PC-3 (cell line): Measurements from ENCODE around the gene CAT. TPM values are rescaled to one million over a fixed set of nuclear protein-coding genes. Genes with fewer than 3 reads are reported as not detected.
A peak's percentile ranks its signal among the peaks of the same experiment; 100 is the strongest.

Experiments used
- ATAC-seq: fragments of 200-7000 bp; cut with Tn5 transposase; 2 replicates; pipeline ENCODE4 v1.9.1; 2020; ENCODE audit warnings: mild to moderate bottlenecking, moderate library complexity
- BruUV-seq: library from RNA; stranded (reverse); fragments of 400-500 nt; replicated peaks from 2 replicates; lab custom pipeline; 2021; lab: Mats Ljungman, UMichigan
- CTCF ChIA-PET: fragments of 300-600 bp; sonication (Branson Sonifier 250); formaldehyde crosslinking; loops from one replicate; lab custom pipeline; 2022; ENCODE audit warnings: antibody characterized with exemption; lab: Charles Lee
- POLR2A ChIA-PET: fragments of 300-600 bp; sonication (Branson Sonifier 250); formaldehyde crosslinking; loops from one replicate; lab custom pipeline; 2022; ENCODE audit warnings: antibody characterized with exemption; ENCODE audit not compliant: unreplicated experiment; lab: Charles Lee
- DNase-seq: peaks from one replicate; pipeline ENCODE4 v3.0.0-alpha.2; 2015
- H2AFZ ChIP-seq: fragments of 300-600 bp; sonication (generic); 2 replicates; pipeline ENCODE4 v1.6.0; 2016; ENCODE audit warnings: antibody characterized with exemption, low read length
- H3F3A ChIP-seq: fragments of 300-600 bp; sonication (generic); one replicate; pipeline ENCODE4 v1.6.0; 2017; ENCODE audit warnings: antibody characterized with exemption, low read length, control low read depth, mild to moderate bottlenecking; ENCODE audit not compliant: unreplicated experiment
- H3K27ac ChIP-seq: fragments of 300-600 bp; sonication (generic); 2 replicates; pipeline ENCODE4 v1.5.1; 2016; ENCODE audit warnings: mild to moderate bottlenecking, low read length
- H3K27me3 ChIP-seq: fragments of 300-600 bp; sonication (generic); 2 replicates; pipeline ENCODE4 v1.6.1; 2016; ENCODE audit warnings: low read length, mixed read lengths
- H3K36me3 ChIP-seq: fragments of 300-600 bp; sonication (generic); 2 replicates; pipeline ENCODE4 v1.6.1; 2016; ENCODE audit warnings: low read depth, mixed run types, low read length, mixed read lengths
- H3K4me1 ChIP-seq: fragments of 300-600 bp; sonication (generic); 2 replicates; pipeline ENCODE4 v1.5.1; 2016; ENCODE audit warnings: low read length; ENCODE audit not compliant: insufficient read depth
- H3K4me2 ChIP-seq: fragments of 300-600 bp; sonication (generic); 2 replicates; pipeline ENCODE4 v1.6.0; 2016; ENCODE audit warnings: low read length
- H3K4me3 ChIP-seq: fragments of 300-600 bp; sonication (generic); 2 replicates; pipeline ENCODE4 v1.5.1; 2016; ENCODE audit warnings: mild to moderate bottlenecking, low read length, mixed read lengths
- H3K79me2 ChIP-seq: fragments of 300-600 bp; sonication (generic); 2 replicates; pipeline ENCODE4 v1.6.1; 2017; ENCODE audit warnings: low read length, mixed read lengths
- H3K9ac ChIP-seq: fragments of 300-600 bp; sonication (generic); 2 replicates; pipeline ENCODE4 v1.6.0; 2016; ENCODE audit warnings: mild to moderate bottlenecking, low read length
- H3K9me2 ChIP-seq: fragments of 300-600 bp; sonication (generic); replicated peaks from 2 replicates; pipeline ENCODE4 v1.6.1; 2016; ENCODE audit warnings: mixed run types, low read length, mixed read lengths
- H3K9me3 ChIP-seq: fragments of 300-600 bp; sonication (generic); 2 replicates; pipeline ENCODE4 v1.6.1; 2016; ENCODE audit warnings: low read length, mixed read lengths
- H4K20me1 ChIP-seq: fragments of 300-600 bp; sonication (generic); 2 replicates; pipeline ENCODE4 v1.6.1; 2016; ENCODE audit warnings: low read length, mixed read lengths
- CTCF ChIP-seq: fragments of 300-600 bp; sonication (generic); conservative IDR thresholded peaks from 2 replicates; pipeline ENCODE4 v1.5.1; 2017; ENCODE audit warnings: antibody characterized with exemption, low read depth, mild to moderate bottlenecking, low read length
- EZH2 ChIP-seq: fragments of 300-600 bp; sonication (generic); IDR thresholded peaks from one replicate; pipeline ENCODE4 v1.6.1; 2017; ENCODE audit warnings: antibody characterized with exemption, mild to moderate bottlenecking, low read length; ENCODE audit not compliant: unreplicated experiment
- EZH2phosphoT487 ChIP-seq: fragments of 300-600 bp; sonication (generic); IDR thresholded peaks from 2 replicates; pipeline ENCODE4 v1.6.1; 2018; ENCODE audit warnings: mild to moderate bottlenecking, antibody characterized with exemption, low read length, borderline replicate concordance
- intact Hi-C: fragments of 100-400 bp; cut with micrococcal nuclease; formaldehyde crosslinking; loops from 2 replicates; pipeline ENCODE4 v1.9.0; 2023
- total RNA-seq: library from RNA; depleted of rRNA; stranded (reverse); fragments of >200 nt; gene quantifications from 2 replicates; pipeline ENCODE4 v1.2.3, GENCODE V29; 2014

Gene CAT
- total RNA-seq, 1 experiment from 2014 or later, result 50.5 TPM

DNA sequence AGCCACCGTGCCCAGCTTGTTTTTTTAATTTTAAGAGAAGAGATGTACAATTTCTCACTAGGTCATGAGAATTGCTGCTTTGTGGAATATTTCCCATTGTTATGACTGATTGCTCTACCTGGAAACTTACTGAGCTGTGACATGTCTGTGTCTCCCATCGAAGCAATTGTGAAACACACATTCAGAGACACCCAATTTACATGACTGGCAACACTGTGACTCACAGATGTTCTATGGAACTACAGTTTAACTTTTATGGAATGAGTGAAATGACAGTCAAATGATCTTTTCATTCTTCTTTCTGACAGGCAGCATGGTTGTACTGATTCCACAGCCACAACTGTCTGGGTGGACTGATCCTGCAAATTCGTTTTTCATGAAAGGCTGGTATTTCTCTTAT, 42.6 kb downstream of the CAT start:
- Histone ChIP-seq H3K9me3 (no peaks in the 10 kb centered on the region), H3K36me3 (no peaks in the 10 kb centered on the region), H3F3A (no peaks in the 10 kb centered on the region), H3K79me2 (no peaks in the 10 kb centered on the region), H2AFZ (no peak overlapping the region), H3K27ac (no peak overlapping the region), H3K4me3 (no peak overlapping the region), H3K9ac (no peak overlapping the region), H3K27me3 (no peaks in the 10 kb centered on the region), H3K9me2 (no peaks in the 10 kb centered on the region), H4K20me1 (no peaks in the 10 kb centered on the region), H3K4me1 (peaks cover 9% of the 10 kb centered on the region), H3K4me2 (no peak overlapping the region)
- peak; percentile 22 for DNase-seq
- ATAC-seq, result no peak
- CTCF ChIA-PET, result no interaction called here
- intact Hi-C loops, result no loop called here
- no peak for TF ChIP-seq EZH2phosphoT487
- no peak for TF ChIP-seq CTCF
- no peak for TF ChIP-seq EZH2
- no TSS peak for BruUV-seq
- POLR2A ChIA-PET, result no interaction called here

GRCh38 chr11:34483106-34483874, 44.6 kb downstream of the CAT start:
- DNase-seq (no peak), ATAC-seq (no peak)
- Histone ChIP-seq H3K9me2 (no peaks in the 10 kb centered on the region), H3K9ac (no peak overlapping the region), H3K4me1 (peaks cover 9% of the 10 kb centered on the region), H4K20me1 (no peaks in the 10 kb centered on the region), H2AFZ (no peak overlapping the region), H3K9me3 (no peaks in the 10 kb centered on the region), H3K79me2 (no peaks in the 10 kb centered on the region), H3K36me3 (no peaks in the 10 kb centered on the region), H3K27me3 (no peaks in the 10 kb centered on the region), H3K4me3 (no peak overlapping the region), H3F3A (no peaks in the 10 kb centered on the region), H3K27ac (no peak overlapping the region), H3K4me2 (no peak overlapping the region)
- TF ChIP-seq EZH2 (no peak), EZH2phosphoT487 (no peak), CTCF (no peak)
- BruUV-seq, result no TSS peak
- POLR2A ChIA-PET, result no interaction called here
- intact Hi-C loops, result no loop called here
- CTCF ChIA-PET, result no interaction called here

- Histone ChIP-seq H3K4me3 (no peak overlapping the region), H3K9me2 (no peaks in the 10 kb centered on the region), H3K9me3 (no peaks in the 10 kb centered on the region), H3K4me1 (no peaks in the 10 kb centered on the region), H3K9ac (no peak overlapping the region), H2AFZ (no peak overlapping the region), H3K27ac (no peak overlapping the region), H3K4me2 (no peak overlapping the region), H3K27me3 (no peaks in the 10 kb centered on the region), H3K36me3 (no peaks in the 10 kb centered on the region), H4K20me1 (no peaks in the 10 kb centered on the region), H3K79me2 (no peaks in the 10 kb centered on the region), H3F3A (no peaks in the 10 kb centered on the region)
- DNase-seq, result no peak
- intact Hi-C loops, result no loop called here
- TF ChIP-seq EZH2phosphoT487 (no peak), EZH2 (no peak), CTCF (no peak)
- no peak for ATAC-seq
- ChIA-PET POLR2A (no interaction called here), CTCF (no interaction called here)
- no TSS peak for BruUV-seq
Observed at GRCh38 chr11:34487430-34487829, 48.7 kb downstream of the CAT start.
